A673 (cell line): ENCODE measurements around the gene AIFM2. TPM values are rescaled to one million over a fixed set of nuclear protein-coding genes. Genes with fewer than 3 reads are reported as not detected.

Source experiments
- BruUV-seq: library from RNA; stranded (reverse); fragments of 400-500 nt; replicated peaks from 2 replicates; lab custom pipeline; 2021; lab: Mats Ljungman, UMichigan
- CTCF ChIA-PET: fragments of 300-600 bp; sonication (Branson Sonifier 250); formaldehyde crosslinking; loops from one replicate; lab custom pipeline; 2022; ENCODE audit warnings: antibody characterized with exemption; lab: Charles Lee
- POLR2A ChIA-PET: fragments of 300-600 bp; sonication (Branson Sonifier 250); formaldehyde crosslinking; loops from one replicate; lab custom pipeline; 2022; ENCODE audit warnings: antibody characterized with exemption; ENCODE audit not compliant: low non-redundant PET; lab: Charles Lee
- DNase-seq: peaks from one replicate; pipeline ENCODE4 v3.0.0-alpha.2; 2015; ENCODE audit warnings: low spot score
- H3K27ac ChIP-seq: fragments of 200-600 bp; sonication (generic); 2 replicates; pipeline ENCODE4 v1.5.1; 2016; ENCODE audit warnings: mixed run types, low read depth, mild to moderate bottlenecking, mixed read lengths, antibody characterized with exemption, low read length; ENCODE audit not compliant: poor library complexity, severe bottlenecking
- H3K27me3 ChIP-seq: fragments of 200-600 bp; sonication (generic); replicated peaks from 2 replicates; pipeline ENCODE4 v1.6.1; 2017; ENCODE audit warnings: mixed run types, low read depth, mild to moderate bottlenecking, mixed read lengths, antibody characterized with exemption, low read length; ENCODE audit not compliant: insufficient read depth, poor library complexity
- H3K36me3 ChIP-seq: fragments of 200-600 bp; sonication (generic); 2 replicates; pipeline ENCODE4 v1.6.1; 2016; ENCODE audit warnings: mixed run types, mild to moderate bottlenecking, mixed read lengths, antibody characterized with exemption, low read length; ENCODE audit not compliant: insufficient read depth, poor library complexity, severe bottlenecking
- H3K4me1 ChIP-seq: fragments of 200-600 bp; sonication (generic); 2 replicates; pipeline ENCODE4 v1.6.1; 2017; ENCODE audit warnings: mixed run types, mild to moderate bottlenecking, mixed read lengths, antibody characterized with exemption, low read length; ENCODE audit not compliant: insufficient read depth, poor library complexity, severe bottlenecking
- H3K4me3 ChIP-seq: fragments of 200-600 bp; sonication (generic); 2 replicates; pipeline ENCODE4 v1.5.1; 2016; ENCODE audit warnings: low read depth, mixed run types, mild to moderate bottlenecking, mixed read lengths, low read length; ENCODE audit not compliant: poor library complexity, severe bottlenecking
- H3K9me3 ChIP-seq: fragments of 200-600 bp; sonication (generic); 2 replicates; pipeline ENCODE4 v1.6.1; 2016; ENCODE audit warnings: mixed run types, low read depth, mild to moderate bottlenecking, mixed read lengths, antibody characterized with exemption, low read length; ENCODE audit not compliant: poor library complexity, severe bottlenecking
- CTCF ChIP-seq: fragments of 300-800, 200-600 bp; sonication (generic); conservative IDR thresholded peaks from 2 replicates; pipeline ENCODE4 v1.5.1; 2017; ENCODE audit warnings: low read depth, mild to moderate bottlenecking, antibody characterized with exemption, low read length, moderate library complexity, mixed read lengths
- EZH2 ChIP-seq: fragments of 200-600 bp; sonication (generic); IDR thresholded peaks from 2 replicates; pipeline ENCODE4 v1.6.1; 2017; ENCODE audit warnings: borderline replicate concordance, low read depth, mild to moderate bottlenecking, mixed read lengths, antibody characterized with exemption, low read length; ENCODE audit not compliant: poor library complexity, severe bottlenecking
- intact Hi-C: fragments of 100-400 bp; cut with micrococcal nuclease; formaldehyde crosslinking; loops from one replicate; pipeline ENCODE4 v1.10.0; 2022; ENCODE audit not compliant: unreplicated experiment
- total RNA-seq: library from RNA; stranded (reverse); gene quantifications from 2 replicates; pipeline ENCODE4 v1.2.3, GENCODE V29; 2021

AIFM2 gene
- total RNA-seq, 1 experiment from 2014 or later = 4.3 TPM

GRCh38 chr10:70119197-70119596, 13.4 kb downstream of the AIFM2 start:
- POLR2A ChIA-PET = no interaction called here
- intact Hi-C loops = no loop called here
- TF ChIP-seq EZH2 (no peak), CTCF (no peak)

GRCh38 chr10:70118196-70118595, 14.4 kb downstream of the AIFM2 start:
- DNase-seq = peak; percentile 30
- CTCF ChIA-PET = interaction anchor here (0.7 kb wide), 1 partner anchor 64 kb away, joined by 3 read pairs; no protein-coding TSS in a partner anchor
- intact Hi-C loops = no loop called here
- H3K9me3 ChIP-seq = no peaks in the 10 kb centered on the region
- peaks cover 3% of the 10 kb centered on the region for H3K36me3 ChIP-seq
- H3K4me3 ChIP-seq = no peak overlapping the region
- no peak overlapping the region for H3K27ac ChIP-seq
- POLR2A ChIA-PET = no interaction called here
- H3K27me3 ChIP-seq = no peaks in the 10 kb centered on the region
- H3K4me1 ChIP-seq = no peaks in the 10 kb centered on the region
- no TSS peak for BruUV-seq
- TF ChIP-seq CTCF = no peak
- TF ChIP-seq EZH2 = no peak

More at GRCh38 chr10:70119197-70119596, 13.4 kb downstream of the AIFM2 start:
- no peaks in the 10 kb centered on the region for H3K9me3 ChIP-seq
- H3K36me3 ChIP-seq = peaks cover 3% of the 10 kb centered on the region
- CTCF ChIA-PET = no interaction called here
- no peak overlapping the region for H3K27ac ChIP-seq
- no peak for DNase-seq
- no peaks in the 10 kb centered on the region for H3K4me1 ChIP-seq
- no peaks in the 10 kb centered on the region for H3K27me3 ChIP-seq
- BruUV-seq = no TSS peak
- H3K4me3 ChIP-seq = no peak overlapping the region

- H3K27ac ChIP-seq = no peak overlapping the region
- no peak overlapping the region for H3K4me3 ChIP-seq
- peaks cover 3% of the 10 kb centered on the region for H3K36me3 ChIP-seq
- no peaks in the 10 kb centered on the region for H3K9me3 ChIP-seq
- BruUV-seq = no TSS peak
- intact Hi-C loops = no loop called here
- no peaks in the 10 kb centered on the region for H3K4me1 ChIP-seq
- POLR2A ChIA-PET = no interaction called here
- CTCF ChIA-PET = interaction anchor here (0.7 kb wide), 1 partner anchor 63 kb away, joined by 3 read pairs; no protein-coding TSS in a partner anchor
- TF ChIP-seq EZH2 (no peak), CTCF (no peak)
- H3K27me3 ChIP-seq = no peaks in the 10 kb centered on the region
- no peak for DNase-seq
Observed at GRCh38 chr10:70117646-70118045, 15.0 kb downstream of the AIFM2 start.
